GM19025 (cell line): ENCODE measurements around the gene CRTC2.
"Not testable (repeated sequence)": the region's sequence is repeated elsewhere in the genome, so short reads cannot be mapped to it uniquely, and the experiment has no call there.

Experiments used
- ATAC-seq: cut with Tn5 transposase; IDR thresholded peaks from one replicate; pipeline ENCODE4 v1.9.1; 2021; ENCODE audit warnings: mild to moderate bottlenecking, low read depth, moderate library complexity; ENCODE audit not compliant: unreplicated experiment

CRTC2 gene

GRCh38 chr1:153906396-153906795 lies 52.0 kb downstream of the CRTC2 start:
- ATAC-seq = no peak

DNA sequence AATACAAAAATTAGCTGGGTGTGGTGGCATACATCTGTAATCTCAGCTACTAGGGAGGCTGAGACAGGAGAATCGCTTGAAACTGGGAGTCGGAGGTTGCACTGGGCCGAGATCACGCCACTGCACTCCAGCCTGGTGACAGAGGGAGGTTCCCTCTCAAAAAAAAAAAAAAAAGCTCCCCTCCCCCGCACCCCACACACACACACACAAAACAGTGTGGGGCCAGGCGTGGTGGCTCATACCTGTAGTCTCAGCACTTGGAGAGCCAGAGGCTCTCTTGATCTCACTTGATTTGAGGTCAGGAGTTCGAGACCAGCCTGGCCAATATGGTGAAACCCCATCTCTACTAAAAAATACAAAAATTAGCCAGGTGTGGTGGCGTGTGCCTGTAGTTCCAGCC lies 52.5 kb downstream of the CRTC2 start:
- not testable (repeated sequence) for ATAC-seq

DNA sequence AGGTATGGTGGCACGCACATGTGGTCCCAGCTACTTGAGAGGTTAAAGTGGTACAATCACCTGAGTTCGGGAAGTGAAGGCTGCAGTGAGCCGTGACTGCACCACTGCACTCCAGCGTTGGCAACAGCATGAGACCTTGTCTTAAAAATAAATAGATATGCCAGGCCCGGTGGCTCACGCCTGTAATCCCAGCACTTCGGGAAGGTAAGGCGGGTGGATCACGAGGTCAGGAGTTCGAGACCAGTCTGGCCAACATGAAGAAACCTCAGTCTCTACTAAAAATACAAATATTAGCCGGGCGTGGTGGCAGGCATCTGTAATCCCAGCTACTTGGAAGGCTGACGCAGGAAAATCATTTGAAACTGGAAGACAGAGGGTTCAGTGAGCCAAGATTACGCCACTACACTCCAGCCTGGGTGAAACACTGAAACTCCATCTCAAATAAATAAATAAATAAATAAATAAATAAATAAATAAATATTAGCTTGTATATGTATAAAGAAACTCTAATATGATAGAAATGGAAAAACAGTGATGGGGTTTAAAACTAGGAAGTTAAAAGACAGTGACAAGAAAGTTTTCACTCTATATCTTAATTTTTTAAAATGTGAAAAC lies 54.5 kb downstream of the CRTC2 start:
- ATAC-seq = no peak

GRCh38 chr1:153899509-153899908 lies 58.9 kb downstream of the CRTC2 start:
- ATAC-seq = no peak
